ENCODE results near the gene COL11A2. TPM values are rescaled to one million over a fixed set of nuclear protein-coding genes. Genes with fewer than 3 reads are reported as not detected.
A peak's percentile ranks its signal among the peaks of the same experiment; 100 is the strongest.

Gene COL11A2
- total and polyA plus RNA-seq, 2 of the 13 experiments (the other 11 are each of a cell fraction or from before 2014, with no cell fraction given), result 0.55 TPM

GRCh38 chr6:33198159-33198852 lies 6.0 kb upstream of the COL11A2 start:
- ATAC-seq (peak; percentile 59), DNase-seq (ENCODE audit: low spot score) (peak; percentile 94), FAIRE-seq (peak; percentile 54)
- in situ Hi-C loops (cut with HindIII; ENCODE audit: extremely low pct_ligation_motif_present, low pct_unique_long_range_greater_than_20kb), result no loop called here
- peak overlapping the region; percentile 45 for H3K9ac ChIP-seq (ENCODE audit: insufficient read depth, low read depth, low read length)
- peaks cover 27 to 49% of the 10 kb centered on the region in 2 experiments for H3K36me3 ChIP-seq (replicated peaks in 1 of 2; ENCODE audit: control insufficient read depth in 1 of 2, insufficient read depth in 2 of 2, low read length in 2 of 2)
- peak overlapping the region; percentile 98 for H3K4me2 ChIP-seq (ENCODE audit: low read depth, low read length)
- peaks cover 32% of the 10 kb centered on the region for H3K79me2 ChIP-seq (ENCODE audit: insufficient read depth, low read length)
- POLR2A ChIA-PET, result interaction anchor here (0.7 to 4.1 kb wide), 14 partner anchors 9 to 228 kb away, joined by 3 to 69 read pairs (median 10); partner anchors contain the start of genes B3GALT4, BRD2, RGL2 and RING1
- 9% methylated on average over 6 of the region's 6 CpGs for WGBS (ENCODE audit: low lambda C conversion rate)
- intact Hi-C loops (cut with micrococcal nuclease; ENCODE audit: unreplicated experiment), result loop anchor here (5.0 kb wide), 2 partner anchors 194 to 226 kb away; partner anchors contain the start of gene KIFC1
- H4K20me1 ChIP-seq (ENCODE audit: insufficient read depth, low read length), result peaks cover 19% of the 10 kb centered on the region
- H3K27ac ChIP-seq (ENCODE audit: extremely low read length, insufficient read depth, low read length), result peak overlapping the region; percentile 99
- peaks cover 0 to 4% of the 10 kb centered on the region in 2 experiments; a peak in 1 of 5 replicates for H3K27me3 ChIP-seq (ENCODE audit: control insufficient read depth in 1 of 2, insufficient read depth in 2 of 2, low read length in 2 of 2)
- no peak overlapping the region for H2AFZ ChIP-seq (ENCODE audit: low read length)
- TSS peak; percentile 26 for BruUV-seq (replicated peaks)
- no peaks in the 10 kb centered on the region for H3K9me3 ChIP-seq (ENCODE audit: low read length)
- H3K4me1 ChIP-seq (ENCODE audit: insufficient read depth, low read length), result peaks cover 48% of the 10 kb centered on the region
- CTCF ChIA-PET (ENCODE audit: low intra/inter-chr PET ratio, low total read pairs), result interaction anchor here (0.6 to 1.7 kb wide), 2 partner anchors 15 to 37 kb away, joined by 3 to 11 read pairs; no protein-coding TSS in a partner anchor
- peak overlapping the region; percentile 23 to 93 (median 87) for H3K4me3 ChIP-seq (replicated peaks in 1 of 3; ENCODE audit: insufficient read depth in 1 of 3, low read depth in 2 of 3, low read length in 3 of 3)
- TF ChIP-seq LRRFIP1 (CRISPR knock-in tag; conservative IDR thresholded peaks at IDR 0.05) (no peak), FOXO4 (CRISPR knock-in tag; conservative IDR thresholded peaks at IDR 0.05) (no peak), FOSL1 (CRISPR knock-in tag; IDR thresholded peaks at IDR 0.05; ENCODE audit: borderline replicate concordance) (no peak), GABPA (IDR thresholded peaks at IDR 0.05; ENCODE audit: low read depth, low read length) (no peak), GABPA (CRISPR knock-in tag; IDR thresholded peaks at IDR 0.05; ENCODE audit: low read depth) (no peak), KLF9 (CRISPR knock-in tag; IDR thresholded peaks at IDR 0.05; ENCODE audit: low read depth) (no peak), ZSCAN31 (CRISPR knock-in tag; IDR thresholded peaks at IDR 0.05; ENCODE audit: low read depth) (no peak; the same call in none of the 2 replicates), SP2 (CRISPR knock-in tag; IDR thresholded peaks at IDR 0.05) (no peak)
- TF ChIP-seq, protein P1, sequence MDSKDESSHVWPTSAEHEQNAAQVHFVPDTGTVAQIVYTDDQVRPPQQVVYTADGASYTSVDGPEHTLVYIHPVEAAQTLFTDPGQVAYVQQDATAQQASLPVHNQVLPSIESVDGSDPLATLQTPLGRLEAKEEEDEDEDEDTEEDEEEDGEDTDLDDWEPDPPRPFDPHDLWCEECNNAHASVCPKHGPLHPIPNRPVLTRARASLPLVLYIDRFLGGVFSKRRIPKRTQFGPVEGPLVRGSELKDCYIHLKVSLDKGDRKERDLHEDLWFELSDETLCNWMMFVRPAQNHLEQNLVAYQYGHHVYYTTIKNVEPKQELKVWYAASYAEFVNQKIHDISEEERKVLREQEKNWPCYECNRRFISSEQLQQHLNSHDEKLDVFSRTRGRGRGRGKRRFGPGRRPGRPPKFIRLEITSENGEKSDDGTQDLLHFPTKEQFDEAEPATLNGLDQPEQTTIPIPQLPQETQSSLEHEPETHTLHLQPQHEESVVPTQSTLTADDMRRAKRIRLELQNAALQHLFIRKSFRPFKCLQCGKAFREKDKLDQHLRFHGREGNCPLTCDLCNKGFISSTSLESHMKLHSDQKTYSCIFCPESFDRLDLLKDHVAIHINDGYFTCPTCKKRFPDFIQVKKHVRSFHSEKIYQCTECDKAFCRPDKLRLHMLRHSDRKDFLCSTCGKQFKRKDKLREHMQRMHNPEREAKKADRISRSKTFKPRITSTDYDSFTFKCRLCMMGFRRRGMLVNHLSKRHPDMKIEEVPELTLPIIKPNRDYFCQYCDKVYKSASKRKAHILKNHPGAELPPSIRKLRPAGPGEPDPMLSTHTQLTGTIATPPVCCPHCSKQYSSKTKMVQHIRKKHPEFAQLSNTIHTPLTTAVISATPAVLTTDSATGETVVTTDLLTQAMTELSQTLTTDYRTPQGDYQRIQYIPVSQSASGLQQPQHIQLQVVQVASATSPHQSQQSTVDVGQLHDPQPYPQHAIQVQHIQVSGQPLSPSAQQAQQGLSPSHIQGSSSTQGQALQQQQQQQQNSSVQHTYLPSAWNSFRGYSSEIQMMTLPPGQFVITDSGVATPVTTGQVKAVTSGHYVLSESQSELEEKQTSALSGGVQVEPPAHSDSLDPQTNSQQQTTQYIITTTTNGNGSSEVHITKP (CRISPR knock-in tag; IDR thresholded peaks at IDR 0.05; ENCODE audit: low read depth), result no peak; the same call in 1 of the 2 replicates
